A673 (cell line): Measurements from ENCODE around the gene USP16.

Source experiments
- CTCF ChIP-seq: fragments of 300-800, 200-600 bp; sonication (generic); conservative IDR thresholded peaks from 2 replicates; pipeline ENCODE4 v1.5.1; 2017; ENCODE audit warnings: low read depth, mild to moderate bottlenecking, antibody characterized with exemption, low read length, moderate library complexity, mixed read lengths
- EZH2 ChIP-seq: fragments of 200-600 bp; sonication (generic); IDR thresholded peaks from 2 replicates; pipeline ENCODE4 v1.6.1; 2017; ENCODE audit warnings: borderline replicate concordance, low read depth, mild to moderate bottlenecking, mixed read lengths, antibody characterized with exemption, low read length; ENCODE audit not compliant: poor library complexity, severe bottlenecking

- TF ChIP-seq EZH2 (no peak), CTCF (no peak)
Observed at GRCh38 chr21:29007810-29008209, 16.7 kb upstream of the USP16 start.
